Esophagus mucosa (tissue), 1 donor: ENCODE measurements around the gene NUDT8. TPM values are rescaled to one million over a fixed set of nuclear protein-coding genes. Genes with fewer than 3 reads are reported as not detected.
A peak's percentile ranks its signal among the peaks of the same experiment; 100 is the strongest.
"Not testable (repeated sequence)": the region's sequence is repeated elsewhere in the genome, so short reads cannot be mapped to it uniquely, and the experiment has no call there.

Experiments
- ATAC-seq: fragments of 200-7000 bp; cut with Tn5 transposase; one replicate; pipeline ENCODE4 v1.9.1; 2020
- total RNA-seq: library from RNA; stranded (reverse); gene quantifications from one replicate; pipeline ENCODE4 v1.2.4, GENCODE V29; 2023
- donor health status: DM: yes; HTN: yes; CAD: no.

Gene NUDT8
- total RNA-seq, 1 donor from 2014 or later, result 56.0 TPM

DNA sequence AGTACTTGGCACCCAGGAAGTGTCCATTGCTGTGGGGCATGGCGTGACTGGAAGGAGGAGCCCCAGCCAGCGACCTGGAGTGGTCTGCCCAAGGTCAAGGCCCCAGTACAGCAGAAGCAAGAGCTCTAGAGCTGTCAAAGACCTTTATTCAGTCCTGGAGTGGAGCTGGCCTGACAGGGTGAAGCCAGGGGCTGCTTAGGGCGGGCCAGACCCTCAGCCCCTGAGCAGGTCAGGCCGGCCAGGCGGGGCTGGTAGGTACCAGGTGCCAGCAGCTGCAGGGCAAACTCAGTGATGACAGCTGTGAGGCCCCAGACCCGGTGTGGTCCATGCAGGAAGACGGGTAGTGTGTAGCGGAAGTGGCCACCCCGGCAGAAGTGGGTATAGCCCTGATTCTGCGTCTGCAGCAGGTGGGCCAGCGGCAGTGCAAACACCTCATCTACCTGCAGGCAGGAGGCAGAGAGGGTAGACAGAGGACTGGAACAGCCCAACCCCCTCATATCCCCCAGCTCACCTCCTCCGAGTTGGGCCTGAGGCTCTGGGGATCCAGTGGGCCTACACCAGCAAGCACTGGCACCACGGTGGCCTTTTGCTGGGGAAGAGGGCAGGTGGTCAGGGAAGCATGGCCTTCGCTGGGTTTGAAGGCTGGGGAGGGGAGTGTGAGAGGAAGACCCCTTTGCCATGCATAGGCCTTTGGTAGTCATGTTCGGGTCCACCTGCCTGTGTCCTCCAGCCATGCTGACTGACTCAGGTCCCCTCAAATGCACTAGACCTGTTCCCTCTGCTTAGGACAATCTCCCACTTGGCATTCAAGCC is 1.7 kb downstream of the NUDT8 start:
- ATAC-seq, result no peak

DNA sequence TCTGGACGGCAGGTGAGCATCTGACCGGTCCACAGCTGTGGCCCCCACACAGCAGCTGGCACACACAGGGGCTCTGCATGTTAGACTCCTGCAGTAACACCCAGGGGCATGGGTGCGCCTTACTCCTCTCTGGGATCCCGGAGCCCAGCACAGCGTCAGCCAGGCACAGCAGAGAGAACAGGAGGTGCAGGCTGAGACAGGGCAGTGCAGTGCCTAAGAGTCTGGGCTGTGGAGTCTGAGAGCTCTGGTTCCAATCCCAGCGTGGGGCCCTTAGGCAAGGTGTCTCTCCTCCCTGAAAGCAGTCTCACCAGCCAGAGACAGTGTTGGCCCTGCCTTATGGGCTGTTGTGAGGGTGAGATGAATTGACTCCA is 2.3 kb downstream of the NUDT8 start:
- ATAC-seq, result no peak

DNA sequence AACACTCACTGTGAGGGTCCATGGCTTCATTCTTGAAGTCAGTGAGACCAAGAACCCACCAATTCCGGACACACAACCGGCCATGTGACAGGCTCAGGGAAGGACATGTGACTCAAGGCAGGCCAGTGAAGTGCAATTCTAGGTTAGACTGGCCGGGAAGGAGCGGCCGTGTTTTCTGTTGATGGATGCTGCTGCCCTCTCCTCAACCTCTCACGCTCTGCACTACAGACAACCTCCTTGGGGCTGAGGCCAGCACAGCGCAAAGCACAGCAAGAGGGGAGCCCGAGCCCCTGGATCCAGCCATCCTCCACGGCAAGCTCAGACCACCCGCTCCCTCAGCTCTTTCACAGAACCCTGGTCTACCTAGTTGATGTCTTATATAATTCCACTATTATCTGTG is 2.8 kb downstream of the NUDT8 start:
- no peak for ATAC-seq

DNA sequence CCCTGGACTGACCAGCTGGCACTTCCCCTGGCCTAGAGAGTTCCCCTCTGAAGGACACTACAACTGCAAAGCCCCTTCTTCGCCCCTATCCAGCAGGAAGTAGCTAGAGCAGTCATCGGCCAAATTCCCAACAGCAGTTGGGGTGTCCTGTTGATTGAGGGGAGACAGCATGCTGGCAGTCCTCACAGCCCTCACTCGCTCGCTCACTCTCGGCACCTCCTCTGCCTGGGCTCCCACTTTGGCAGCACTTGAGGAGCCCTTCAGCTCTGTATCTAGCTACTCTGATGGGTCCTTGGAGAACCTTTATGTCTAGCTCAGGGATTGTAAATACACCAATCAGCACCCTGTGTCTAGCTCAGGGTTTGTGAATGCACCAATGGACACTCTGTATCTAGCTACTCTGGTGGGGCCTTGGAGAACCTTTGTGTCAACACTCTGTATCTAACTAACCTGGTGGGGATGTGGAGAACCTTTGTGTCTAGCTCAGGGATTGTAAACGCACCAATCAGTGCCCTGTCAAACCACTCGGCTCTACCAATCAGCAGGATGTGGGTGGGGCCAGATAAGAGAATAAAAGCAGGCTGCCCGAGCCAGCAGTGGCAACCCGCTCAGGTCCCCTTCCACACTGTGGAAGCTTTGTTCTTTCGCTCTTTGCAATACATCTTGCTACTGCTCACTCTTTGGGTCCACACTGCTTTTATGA is 3.5 kb downstream of the NUDT8 start:
- ATAC-seq, result not testable (repeated sequence)

DNA sequence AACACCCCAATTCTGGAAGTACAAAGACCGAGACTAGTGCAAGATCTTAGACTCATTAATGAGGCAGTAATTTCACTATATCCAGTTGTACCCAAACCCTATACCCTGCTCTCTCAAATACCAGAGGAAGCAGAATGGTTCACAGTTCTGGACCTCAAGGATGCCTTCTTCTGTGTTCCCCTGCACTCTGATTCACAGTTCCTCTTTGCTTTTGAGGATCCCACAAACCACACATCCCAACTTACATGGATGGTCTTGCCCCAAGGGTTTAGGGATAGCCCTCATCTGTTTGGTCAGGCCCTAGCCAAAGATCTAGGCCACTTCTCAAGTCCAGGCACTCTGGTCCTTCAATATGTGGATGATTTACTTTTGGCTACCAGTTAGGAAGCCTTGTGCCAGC is 5.9 kb downstream of the NUDT8 start:
- ATAC-seq, result not testable (repeated sequence)

DNA sequence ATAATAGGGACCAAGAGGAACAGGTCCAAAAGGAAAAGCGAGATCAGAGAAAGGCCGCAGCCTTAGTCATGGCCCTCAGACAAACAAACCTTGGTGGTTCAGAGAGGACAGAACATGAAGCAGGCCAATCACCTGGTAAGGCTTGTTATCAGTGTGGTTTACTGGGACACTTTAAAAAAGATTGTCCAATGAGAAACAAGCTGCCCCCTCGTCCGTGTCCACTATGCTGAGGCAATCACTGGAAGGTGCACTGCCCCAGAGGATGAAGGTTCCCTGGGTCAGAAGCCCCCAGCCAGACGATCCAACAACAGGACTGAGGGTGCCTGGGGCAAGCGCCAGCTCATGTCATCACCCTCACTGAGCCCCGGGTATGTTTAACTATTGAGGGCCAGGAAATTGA is 6.8 kb downstream of the NUDT8 start:
- not testable (repeated sequence) for ATAC-seq

DNA sequence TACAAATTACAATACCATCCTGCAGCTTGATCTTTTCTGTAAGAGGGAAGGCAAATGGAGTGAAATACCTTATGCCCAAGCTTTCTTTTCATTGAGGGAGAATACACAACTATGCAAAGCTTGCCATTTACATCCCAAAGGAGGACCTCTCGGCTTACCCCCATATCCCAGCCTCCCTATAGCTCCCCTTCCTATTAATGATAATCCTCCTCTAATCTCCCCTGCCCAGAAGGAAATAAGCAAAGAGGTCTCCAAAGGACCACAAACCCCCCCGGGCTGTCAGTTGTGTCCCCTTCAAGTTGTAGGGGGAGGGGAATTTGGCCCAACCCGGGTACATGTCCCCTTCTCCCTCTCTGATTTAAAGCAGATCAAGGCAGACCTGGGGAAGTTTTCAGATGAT is 7.8 kb downstream of the NUDT8 start:
- ATAC-seq, result not testable (repeated sequence)

DNA sequence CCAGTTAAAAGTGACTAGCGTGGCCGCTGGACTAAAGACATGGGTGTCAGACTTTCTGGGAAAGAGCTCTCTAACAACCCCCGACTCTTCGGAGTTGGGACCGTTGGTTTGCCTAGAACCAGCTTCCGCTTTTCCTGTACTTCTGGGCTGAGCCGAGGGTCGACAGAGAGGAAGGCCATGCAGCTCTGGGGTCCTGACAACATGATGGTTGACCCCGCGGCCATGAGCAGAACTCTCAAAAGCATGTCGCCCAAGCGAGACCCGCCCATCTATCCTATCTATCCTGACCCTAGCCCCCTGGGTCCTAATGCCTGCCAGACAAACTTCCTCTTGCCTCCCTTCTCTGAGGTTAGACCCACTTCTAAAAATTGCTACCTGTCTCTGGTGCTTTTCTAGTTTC is 9.1 kb downstream of the NUDT8 start:
- not testable (repeated sequence) for ATAC-seq

DNA sequence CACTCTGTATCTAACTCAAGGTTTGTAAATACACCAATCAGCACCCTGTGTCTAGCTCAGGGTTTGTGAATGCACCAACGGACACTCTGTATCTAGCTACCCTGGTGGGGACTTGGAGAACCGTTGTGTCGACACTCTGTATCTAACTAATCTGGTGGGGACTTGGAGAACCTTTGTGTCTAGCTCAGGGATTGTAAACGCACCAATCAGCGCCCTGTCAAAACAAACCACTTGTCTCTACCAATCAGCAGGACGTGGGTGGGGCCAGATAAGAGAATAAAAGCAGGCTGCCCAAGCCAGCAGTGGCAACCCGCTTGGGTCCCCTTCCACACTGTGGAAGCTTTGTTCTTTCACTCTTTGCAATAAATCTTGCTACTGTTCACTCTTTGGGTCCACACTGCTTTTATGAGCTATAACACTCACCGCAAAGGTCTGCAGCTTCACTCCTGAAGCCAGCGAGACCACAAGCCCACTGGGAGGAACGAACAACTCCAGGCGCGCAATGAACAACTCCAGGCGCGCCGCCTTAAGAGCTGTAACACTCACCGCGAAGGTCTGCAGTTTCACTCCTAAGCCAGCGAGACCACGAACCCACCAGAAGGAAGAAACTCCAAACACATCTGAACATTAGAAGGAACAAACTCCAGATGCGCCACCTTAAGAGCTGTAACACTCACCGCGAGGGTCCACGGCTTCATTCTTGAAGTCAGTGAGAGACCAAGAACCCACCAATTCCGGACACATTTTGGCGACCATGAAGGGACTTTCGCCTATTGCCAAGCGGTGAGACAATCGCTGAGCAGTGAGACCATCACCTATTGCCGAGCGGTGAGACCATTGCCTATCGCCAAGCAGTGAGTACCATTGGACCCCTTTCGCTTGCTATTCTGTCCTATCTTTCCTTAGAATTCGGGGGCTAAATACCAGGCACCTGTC is 9.8 kb downstream of the NUDT8 start:
- ATAC-seq, result not testable (repeated sequence)

DNA sequence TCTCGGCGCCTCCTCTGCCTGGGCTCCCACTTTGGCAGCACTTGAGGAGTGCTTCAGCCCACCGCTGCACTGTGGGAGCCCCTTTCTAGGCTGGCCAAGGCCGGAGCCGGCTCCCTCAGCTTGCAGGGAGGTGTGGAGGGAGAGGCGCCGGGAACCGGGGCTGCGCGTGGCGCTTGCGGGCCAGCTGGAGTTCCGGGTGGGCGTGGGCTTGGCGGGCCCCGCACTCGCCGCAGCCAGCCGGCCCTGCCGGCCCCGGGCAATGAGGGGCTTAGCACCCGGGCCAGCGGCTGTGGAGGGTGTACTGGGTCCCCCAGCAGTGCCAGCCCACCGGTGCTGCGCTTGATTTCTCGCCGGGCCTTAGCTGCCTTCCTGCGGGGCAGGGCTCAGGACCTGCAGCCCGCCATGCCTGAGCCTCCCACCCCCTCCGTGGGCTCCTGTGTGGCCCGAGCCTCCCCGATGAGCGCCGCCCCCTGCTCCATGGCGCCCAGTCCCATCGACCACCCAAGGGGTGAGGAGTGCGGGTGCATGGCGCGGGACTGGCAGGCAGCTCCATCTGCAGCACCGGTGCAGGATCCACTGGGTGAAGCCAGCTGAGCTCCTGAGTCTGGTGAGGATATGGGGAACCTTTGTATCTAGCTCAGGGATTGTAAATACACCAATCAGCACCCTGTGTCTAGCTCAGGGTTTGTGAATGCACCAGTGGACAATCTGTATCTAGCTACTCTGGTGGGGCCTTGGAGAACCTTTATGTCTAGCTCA is 10.7 kb downstream of the NUDT8 start:
- ATAC-seq, result not testable (repeated sequence)

DNA sequence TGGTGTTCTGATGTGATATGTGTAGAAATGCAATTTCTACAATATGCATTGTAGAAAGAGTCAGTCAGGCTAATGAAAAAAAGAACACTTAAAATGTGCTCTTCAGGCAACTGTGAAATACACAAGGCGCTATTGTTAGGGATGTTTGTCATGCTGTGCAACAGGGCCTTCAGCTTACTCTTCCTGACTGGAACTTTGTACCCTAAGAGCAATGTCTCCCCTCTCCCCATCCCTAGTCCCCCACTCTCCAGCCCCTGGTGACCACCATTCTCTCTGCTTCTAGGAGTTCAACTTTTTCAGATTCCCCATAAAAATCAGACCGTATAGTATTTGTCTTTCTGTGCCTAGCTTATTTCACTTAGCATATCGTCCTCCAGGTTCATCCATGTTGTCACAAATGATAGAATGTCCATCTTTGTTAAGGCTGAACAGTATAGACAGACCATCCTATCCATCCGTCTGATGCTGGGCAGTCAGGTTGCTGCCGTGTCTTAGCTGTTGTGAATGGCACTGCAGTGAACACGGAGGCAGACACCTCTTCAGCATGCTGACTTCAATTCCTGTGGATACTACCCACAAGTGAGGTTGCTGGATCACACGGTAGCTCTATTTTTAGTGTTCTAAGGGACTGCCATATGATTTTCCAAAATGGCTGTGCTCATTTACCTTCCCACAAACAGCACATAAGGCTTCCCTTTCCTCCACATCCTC is 12.3 kb downstream of the NUDT8 start:
- ATAC-seq, result no peak

DNA sequence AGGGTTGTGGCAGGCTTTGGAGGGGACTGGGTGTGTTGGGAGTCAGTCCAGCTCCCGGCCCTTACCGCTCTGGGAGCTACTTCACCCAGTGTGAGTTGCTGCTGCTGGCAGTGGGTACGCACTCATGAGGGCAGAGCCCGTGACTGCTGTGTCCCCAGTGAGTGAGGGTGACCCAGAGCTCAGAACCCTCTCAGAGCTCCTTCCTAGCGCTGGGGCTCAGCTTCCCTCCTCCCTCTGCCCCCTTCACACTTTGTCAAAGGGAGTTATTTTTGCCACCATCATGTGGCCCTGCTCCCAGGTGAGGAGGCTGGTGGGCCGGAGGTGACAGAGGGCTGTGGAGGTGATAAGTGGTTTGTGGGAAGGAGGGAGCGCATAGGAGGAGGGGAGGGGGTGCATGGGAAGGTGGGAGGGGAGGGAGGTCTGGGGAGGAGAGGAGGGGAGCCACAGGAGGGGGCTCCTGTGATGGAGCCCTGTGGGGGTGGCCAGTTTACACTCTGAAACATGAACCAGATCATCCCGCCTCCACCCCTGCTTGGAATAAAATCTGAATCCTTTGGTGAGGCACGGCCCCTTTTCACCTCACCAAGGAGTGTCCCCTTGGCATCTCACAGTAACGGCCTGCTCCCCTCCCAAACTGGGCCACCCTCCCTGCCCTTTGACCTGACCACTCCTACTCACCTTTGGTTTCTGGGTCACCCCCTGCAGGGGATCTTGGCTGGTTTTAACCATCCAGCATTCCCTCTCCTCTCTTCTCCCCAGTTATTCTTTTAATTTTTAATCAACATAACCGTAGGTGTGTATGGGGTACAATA is 13.1 kb downstream of the NUDT8 start:
- no peak for ATAC-seq

DNA sequence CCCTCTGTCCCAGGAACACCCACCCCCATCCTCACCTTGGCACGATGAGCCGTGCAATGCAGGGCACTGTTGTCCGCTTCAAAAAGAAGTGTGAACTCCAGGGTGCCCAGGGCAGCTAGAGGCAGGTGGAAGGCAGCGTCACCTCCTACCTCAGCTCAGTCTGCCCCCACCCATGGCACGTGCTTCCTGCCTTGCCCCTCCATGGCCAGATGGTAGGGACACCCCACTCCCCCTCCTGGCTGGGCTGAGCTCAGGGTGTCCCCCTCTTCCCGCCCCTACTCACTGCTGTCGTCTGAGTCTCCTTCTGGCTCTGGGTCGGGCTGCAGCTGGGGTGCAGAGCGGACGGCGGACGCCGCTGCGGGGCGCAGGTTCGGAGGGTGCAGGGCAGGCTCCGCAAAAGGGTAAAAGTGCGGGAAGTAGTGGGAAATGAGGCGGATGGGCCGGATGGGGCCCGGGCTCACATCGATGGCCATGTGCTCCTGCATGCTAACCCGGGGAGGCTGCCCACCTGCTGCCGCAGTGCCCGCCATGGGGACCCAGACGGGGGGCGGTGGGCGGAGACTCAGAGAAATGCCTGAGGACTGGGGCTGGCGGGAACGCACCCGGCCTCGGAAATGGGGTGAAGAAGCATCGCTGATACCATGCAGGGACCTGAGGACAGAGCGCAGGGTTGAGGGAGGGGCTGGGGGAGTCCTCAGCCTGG is 13.9 kb downstream of the NUDT8 start:
- peak; percentile 2 for ATAC-seq

DNA sequence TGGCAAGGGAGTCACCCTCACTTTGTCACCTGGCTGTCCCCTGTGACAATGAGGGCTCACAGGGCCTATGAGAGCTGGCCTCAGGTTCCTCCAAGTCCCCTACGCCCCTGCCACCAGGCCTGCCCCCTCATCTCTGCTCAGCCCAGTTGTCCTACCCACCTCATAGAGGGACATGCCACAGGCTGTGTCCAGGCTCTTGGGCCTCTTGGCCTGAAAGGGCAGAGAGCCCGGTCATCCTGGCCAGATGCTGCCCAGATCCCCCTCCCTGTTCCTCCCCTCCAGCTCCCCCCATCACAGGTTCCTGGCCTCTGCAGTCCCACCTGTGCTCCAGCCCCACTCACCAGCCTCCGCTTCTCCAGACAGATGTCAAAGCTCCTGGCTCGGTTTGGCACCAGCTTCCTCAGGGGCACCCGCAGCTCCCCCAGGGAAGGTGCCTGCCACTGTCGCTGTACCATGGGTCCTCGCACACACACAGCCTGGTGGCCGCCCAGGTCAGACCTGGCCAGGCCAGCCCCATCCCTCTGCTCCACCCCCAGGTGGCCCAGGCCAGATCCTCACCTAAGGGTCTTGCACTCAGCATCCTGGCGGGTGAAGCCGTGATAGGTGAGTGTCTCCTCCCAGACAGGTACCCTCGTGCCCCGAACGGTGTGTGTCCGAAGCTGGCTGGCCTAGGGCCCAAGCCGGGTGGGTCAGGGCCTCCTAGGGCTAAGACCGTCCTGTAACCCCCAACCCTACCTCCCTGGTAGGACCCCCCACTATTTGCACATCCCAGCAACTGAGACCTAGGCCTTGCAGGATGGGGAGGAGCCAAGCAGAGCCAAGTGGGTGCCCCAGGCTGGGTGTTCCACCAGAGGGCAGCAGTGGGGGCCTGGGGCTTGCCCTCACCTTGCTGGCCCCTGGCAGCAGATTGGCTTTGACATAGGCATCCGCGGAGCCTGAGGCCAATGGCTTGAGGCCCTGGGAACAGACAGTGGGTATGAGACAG is 14.7 kb downstream of the NUDT8 start:
- ATAC-seq, result peak; percentile 62

DNA sequence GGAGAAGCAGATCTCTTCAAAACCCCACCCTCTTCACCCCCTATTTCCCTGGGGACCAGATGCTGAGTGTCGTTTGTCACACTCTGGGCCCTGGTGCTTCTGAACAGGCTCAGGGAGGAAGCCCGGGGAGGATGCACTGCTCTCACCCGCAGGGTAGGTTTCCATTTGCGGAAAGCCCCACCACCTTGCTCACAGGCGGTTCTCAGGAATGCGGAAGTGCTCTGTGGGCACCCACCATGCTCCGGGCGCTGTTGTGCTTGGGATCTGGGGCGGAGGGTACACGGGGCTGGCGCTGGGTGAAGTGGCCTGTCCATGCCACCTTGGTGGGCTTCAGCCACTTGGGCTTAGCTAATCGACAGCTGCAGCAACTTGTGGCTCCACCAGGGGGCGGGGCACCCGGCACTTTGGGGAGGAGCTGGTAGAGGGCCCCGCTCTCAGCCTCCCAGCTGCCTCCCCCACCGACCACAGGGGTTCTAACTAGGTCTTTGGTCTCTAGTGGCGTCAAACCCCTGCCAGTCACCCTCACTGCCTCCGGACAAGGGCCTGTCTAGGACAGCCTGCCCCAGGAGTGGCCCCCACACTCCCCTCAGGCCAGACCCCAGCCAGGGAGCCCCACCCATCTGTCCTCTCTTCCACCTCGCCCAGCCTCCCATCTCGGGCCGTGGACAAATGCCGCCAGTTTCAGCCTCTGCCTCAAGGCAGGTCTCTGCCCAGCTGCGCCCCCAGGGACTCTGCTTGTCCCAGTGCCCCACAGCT is 15.6 kb downstream of the NUDT8 start:
- ATAC-seq, result peak; percentile 62

DNA sequence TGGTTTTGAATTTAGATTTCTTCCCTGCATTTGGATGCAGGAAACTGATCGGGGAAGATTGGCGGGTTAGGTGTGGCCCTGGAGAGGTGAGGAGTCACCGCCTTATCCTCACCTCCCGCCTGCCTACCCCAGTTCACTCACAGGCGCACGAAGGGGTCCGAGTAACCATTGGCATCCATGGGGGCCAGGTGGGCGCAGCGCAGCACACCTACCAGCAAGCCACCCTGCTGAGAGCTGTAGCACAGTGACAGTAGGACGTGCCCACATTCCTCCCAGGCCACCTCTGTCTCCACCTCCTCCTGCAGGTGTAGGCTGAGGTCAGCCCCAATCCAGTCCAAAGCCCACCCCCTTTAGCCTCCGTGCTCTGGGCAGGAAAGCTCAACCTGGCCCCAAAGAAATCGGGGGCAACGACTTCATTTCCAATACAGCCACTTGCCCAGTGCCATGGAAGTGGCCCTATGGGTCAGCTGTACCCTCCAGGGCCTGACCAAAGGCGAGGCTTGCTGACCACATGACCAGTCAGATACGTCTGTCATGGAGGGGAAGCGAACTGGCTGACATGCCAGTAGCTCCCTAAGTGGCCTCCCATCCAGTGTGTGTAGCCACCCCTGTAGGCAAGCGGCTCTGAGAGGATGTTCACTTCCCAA is 16.3 kb downstream of the NUDT8 start:
- no peak for ATAC-seq

DNA sequence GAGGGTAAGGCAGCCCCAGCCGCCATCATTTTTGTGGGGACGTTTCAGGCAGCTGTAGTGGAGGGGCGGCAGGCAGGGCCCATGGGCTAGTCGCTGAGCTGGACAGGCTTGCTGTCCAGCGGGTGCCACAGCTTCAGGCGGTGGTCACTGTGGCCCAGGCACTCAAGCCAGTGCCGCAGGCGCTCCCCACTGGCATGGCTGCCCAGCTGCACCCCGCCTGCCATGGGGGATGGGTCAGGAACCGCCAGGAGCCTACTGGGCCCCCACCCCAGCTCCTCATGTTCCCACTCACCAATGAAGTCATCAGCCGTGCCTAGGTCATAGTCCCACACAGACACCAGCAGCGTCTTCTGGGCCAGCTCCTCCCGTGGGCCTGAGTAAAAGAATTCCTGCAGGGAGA is 17.0 kb downstream of the NUDT8 start:
- ATAC-seq, result no peak
